Progenitor cell of endocrine pancreas (in vitro differentiated cells): Measurements from ENCODE around the gene IL1R1. TPM values are rescaled to one million over a fixed set of nuclear protein-coding genes. Genes with fewer than 3 reads are reported as not detected.
"Not testable (repeated sequence)": the region's sequence is repeated elsewhere in the genome, so short reads cannot be mapped to it uniquely, and the experiment has no call there.

Source experiments
- DNase-seq: peaks from one replicate; pipeline ENCODE4 v3.0.0; 2021; ENCODE audit warnings: low spot score; ENCODE audit not compliant: unreplicated experiment
- H3K27ac Mint-ChIP-seq: 2 replicates; pipeline ENCODE4 v1.8.0; 2021; ENCODE audit warnings: mild to moderate bottlenecking, moderate library complexity, mixed read lengths
- H3K27me3 Mint-ChIP-seq: 2 replicates; pipeline ENCODE4 v1.8.0; 2021; ENCODE audit warnings: mixed read lengths
- H3K36me3 Mint-ChIP-seq: 2 replicates; pipeline ENCODE4 v1.8.0; 2022; ENCODE audit warnings: mixed read lengths; ENCODE audit not compliant: insufficient read depth
- H3K4me1 Mint-ChIP-seq: 2 replicates; pipeline ENCODE4 v1.8.0; 2021; ENCODE audit warnings: low read depth, mixed read lengths
- H3K4me3 Mint-ChIP-seq: 2 replicates; pipeline ENCODE4 v1.8.0; 2021; ENCODE audit warnings: low read depth, mild to moderate bottlenecking, moderate library complexity, mixed read lengths
- H3K9me3 Mint-ChIP-seq: 2 replicates; pipeline ENCODE4 v1.8.0; 2021; ENCODE audit warnings: low read depth, mixed read lengths
- total RNA-seq: library from RNA; stranded (reverse); gene quantifications from 2 replicates; pipeline ENCODE4 v1.2.1, GENCODE V29; 2021
- TF ChIP-seq, protein P1 (sequence below): fragments of 200-600 bp; sonication (generic); IDR thresholded peaks from one replicate; pipeline ENCODE4 v1.5.0; 2021; ENCODE audit warnings: antibody characterized with exemption, mild to moderate bottlenecking; ENCODE audit not compliant: unreplicated experiment

The IL1R1 gene
- total RNA-seq, 1 donor from 2014 or later = 1.1 TPM

DNA sequence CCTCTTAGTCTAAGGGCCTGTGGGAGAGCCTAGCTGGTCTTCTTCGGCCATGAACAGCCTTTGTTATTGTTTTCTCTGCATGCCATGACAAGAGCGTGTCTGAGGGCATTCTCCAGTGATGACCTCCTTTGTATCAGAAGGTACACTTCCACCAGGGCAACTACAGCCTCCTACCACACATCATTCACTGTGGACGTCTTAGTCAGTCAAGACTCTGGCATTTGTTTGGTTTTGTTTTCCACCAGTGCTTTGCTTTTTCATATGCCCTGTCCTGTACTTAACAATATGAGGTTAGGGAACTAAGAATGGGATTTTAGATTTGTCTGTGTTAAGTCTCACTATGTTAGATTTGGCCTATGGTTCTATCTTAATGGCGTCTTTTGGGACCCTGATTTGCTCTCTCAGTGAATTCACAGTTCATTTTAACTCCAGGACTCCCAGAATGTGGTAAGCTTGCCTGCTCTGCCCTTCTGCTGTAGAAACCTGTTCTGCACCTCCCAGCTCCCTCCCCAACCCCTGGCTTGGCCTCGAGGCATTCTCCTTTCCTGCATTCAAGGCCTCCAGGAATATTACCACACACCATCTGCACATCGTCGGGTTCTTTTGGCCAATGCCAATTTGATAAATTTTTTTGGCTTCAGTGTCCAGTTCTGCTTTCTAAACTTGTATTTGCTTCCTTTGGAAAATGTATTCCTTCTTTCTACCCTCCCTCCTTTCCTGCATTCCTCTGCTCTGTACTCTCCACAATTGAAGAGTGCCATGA is 42.8 kb upstream of the IL1R1 start:
- Mint-ChIP-seq H3K4me1 (peaks cover 16% of the 10 kb centered on the region), H3K9me3 (peaks cover 8% of the 10 kb centered on the region), H3K4me3 (no peak overlapping the region), H3K36me3 (peaks cover 2% of the 10 kb centered on the region), H3K27me3 (no peaks in the 10 kb centered on the region), H3K27ac (no peak overlapping the region)
- TF ChIP-seq, protein P1, sequence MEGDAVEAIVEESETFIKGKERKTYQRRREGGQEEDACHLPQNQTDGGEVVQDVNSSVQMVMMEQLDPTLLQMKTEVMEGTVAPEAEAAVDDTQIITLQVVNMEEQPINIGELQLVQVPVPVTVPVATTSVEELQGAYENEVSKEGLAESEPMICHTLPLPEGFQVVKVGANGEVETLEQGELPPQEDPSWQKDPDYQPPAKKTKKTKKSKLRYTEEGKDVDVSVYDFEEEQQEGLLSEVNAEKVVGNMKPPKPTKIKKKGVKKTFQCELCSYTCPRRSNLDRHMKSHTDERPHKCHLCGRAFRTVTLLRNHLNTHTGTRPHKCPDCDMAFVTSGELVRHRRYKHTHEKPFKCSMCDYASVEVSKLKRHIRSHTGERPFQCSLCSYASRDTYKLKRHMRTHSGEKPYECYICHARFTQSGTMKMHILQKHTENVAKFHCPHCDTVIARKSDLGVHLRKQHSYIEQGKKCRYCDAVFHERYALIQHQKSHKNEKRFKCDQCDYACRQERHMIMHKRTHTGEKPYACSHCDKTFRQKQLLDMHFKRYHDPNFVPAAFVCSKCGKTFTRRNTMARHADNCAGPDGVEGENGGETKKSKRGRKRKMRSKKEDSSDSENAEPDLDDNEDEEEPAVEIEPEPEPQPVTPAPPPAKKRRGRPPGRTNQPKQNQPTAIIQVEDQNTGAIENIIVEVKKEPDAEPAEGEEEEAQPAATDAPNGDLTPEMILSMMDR = no peak
- no peak for DNase-seq

DNA sequence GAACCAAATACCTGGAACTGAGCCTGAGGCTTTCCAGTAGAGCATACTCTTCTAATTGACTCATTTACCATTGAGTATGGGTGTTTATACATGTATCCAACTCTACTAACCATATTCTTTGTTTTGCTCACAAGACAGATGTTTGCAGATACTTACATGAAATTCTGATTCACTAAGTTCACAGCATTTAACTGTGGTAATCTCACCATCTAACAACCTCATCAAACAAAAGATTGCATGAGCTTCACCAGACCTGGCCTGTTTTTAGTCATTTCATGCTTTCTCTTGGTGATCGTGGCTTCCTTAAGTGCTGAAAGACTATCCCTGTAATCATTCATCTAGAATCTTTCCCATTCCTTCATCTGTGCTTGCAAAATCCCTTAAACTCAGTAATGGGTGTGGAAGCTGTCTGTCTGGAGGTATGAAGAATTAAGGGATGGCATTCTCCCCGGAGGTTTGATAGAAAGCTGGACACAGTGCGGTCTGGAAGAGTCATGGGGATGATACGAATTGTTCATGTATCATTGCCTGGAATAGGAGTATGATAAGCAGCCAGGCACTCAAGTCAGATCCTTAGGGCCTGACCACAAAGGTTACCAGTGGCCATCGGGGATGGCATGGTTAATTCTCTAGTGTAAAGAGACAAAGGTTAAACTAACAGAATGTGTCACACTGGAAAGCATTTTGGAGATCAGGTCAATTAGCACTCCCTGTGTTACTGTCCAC is 42.0 kb upstream of the IL1R1 start:
- no peak overlapping the region for H3K27ac Mint-ChIP-seq
- TF ChIP-seq, protein P1 = no peak
- no peak overlapping the region for H3K4me3 Mint-ChIP-seq
- peaks cover 16% of the 10 kb centered on the region for H3K4me1 Mint-ChIP-seq
- H3K27me3 Mint-ChIP-seq = no peaks in the 10 kb centered on the region
- H3K9me3 Mint-ChIP-seq = peaks cover 8% of the 10 kb centered on the region
- peaks cover 2% of the 10 kb centered on the region for H3K36me3 Mint-ChIP-seq
- DNase-seq = no peak

DNA sequence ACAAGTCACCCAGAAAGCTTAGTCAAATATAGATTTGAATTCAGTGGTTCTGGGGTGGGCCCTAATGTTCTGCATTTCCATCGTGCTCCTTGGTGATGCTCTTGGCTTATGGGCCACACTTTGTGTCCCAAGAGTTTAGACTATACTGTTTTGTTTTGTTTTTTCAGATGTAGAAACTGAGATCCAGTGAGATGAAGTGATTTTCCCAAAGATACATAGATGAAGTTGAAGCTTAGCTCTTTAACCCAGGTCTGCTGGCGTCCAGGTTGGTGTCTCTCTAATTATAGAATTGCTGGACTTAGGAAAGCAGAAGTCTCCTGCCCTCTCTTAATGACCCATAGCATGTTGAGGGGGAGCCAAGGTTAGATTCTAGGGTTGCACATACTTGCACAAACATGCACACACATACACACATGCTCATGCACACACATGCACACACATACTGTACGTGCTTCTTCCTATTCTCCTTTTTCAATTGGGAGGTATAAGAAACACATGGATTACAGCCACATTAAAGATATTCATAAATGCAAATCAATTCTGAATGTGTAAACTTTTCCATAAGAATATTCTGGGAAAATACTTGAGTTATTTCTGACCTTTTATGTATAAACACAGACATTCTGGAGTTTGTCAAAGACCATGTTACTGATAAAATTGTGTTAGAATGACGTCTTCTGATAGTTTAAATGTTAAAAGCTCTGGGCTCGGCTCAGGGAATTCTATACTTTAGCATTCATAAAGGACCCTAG is 41.3 kb upstream of the IL1R1 start:
- peaks cover 22% of the 10 kb centered on the region for H3K4me1 Mint-ChIP-seq
- TF ChIP-seq, protein P1 = no peak
- peak overlapping the region; percentile 65 for H3K27ac Mint-ChIP-seq
- DNase-seq = no peak
- no peaks in the 10 kb centered on the region for H3K27me3 Mint-ChIP-seq
- no peak overlapping the region for H3K4me3 Mint-ChIP-seq
- H3K9me3 Mint-ChIP-seq = peaks cover 8% of the 10 kb centered on the region
- peaks cover 2% of the 10 kb centered on the region for H3K36me3 Mint-ChIP-seq

DNA sequence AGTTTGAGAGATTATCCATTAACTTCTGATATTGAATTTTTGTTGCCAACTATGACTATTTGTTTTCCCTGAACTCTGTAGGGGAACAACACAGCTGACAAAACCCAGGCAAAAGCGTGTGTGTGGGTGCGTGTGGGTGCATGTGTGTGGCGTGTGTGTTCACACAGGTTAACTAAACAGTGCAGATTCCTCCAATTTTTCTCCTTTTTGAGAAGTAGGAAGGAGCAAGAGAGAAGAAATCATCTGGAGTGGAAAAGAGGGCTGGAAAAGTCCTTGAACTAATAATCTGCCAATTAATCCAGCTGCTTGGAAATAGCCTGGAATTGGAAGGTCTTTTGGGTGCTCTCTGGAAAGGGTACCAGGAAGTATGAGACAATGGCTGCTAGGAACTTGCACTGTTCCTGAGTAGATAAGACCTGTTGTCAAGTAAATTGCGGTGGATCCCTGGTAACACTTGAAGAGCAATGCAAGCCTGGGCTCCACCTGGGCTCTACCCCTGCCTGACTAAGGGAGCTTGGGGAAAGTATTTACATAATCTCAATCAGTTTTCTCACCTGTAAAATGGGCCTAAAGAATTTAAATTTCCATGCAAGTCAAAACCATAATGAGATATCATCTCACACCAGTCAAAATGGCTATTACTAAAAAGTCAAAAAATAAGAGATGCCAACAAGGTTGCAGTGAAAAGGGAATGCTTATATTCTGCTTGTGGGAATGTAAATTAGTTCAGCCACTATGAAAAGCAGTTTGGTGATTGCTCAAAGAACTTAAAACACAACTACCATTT is 40.5 kb upstream of the IL1R1 start:
- TF ChIP-seq, protein P1 = no peak
- H3K27me3 Mint-ChIP-seq = no peaks in the 10 kb centered on the region
- peaks cover 25% of the 10 kb centered on the region for H3K4me1 Mint-ChIP-seq
- peaks cover 8% of the 10 kb centered on the region for H3K9me3 Mint-ChIP-seq
- peak overlapping the region; percentile 65 for H3K27ac Mint-ChIP-seq
- H3K4me3 Mint-ChIP-seq = peak overlapping the region; percentile 12
- H3K36me3 Mint-ChIP-seq = peaks cover 2% of the 10 kb centered on the region
- no peak for DNase-seq

DNA sequence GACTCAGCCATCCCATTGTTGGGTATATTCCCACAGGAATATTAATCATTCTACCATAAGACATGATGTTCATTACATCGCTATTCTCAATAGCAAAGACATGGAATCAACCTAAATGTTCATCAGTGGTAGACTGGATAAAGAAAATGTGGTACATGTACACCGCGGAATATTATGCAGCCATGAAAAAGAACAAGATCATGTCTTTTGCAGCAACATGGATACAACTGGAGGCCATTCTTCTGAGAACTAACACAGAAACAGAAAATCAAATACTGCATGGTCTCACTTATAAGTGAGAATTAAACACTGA is 40.0 kb upstream of the IL1R1 start:
- H3K36me3 Mint-ChIP-seq, H3K4me3 Mint-ChIP-seq, DNase-seq, H3K9me3 Mint-ChIP-seq, H3K27me3 Mint-ChIP-seq, H3K27ac Mint-ChIP-seq: not testable (repeated sequence)
- H3K4me1 Mint-ChIP-seq = peaks cover 25% of the 10 kb centered on the region
